ENCODE data around the gene SPARCL1.

Gene SPARCL1

GRCh38 chr4:87532907-87533306, 3.7 kb upstream of the SPARCL1 start:
- peaks cover 7% of the 10 kb centered on the region for H3K4me1 ChIP-seq (ENCODE audit: control insufficient read depth, insufficient read depth, low read length)

GRCh38 chr4:87532109-87532508, 2.9 kb upstream of the SPARCL1 start:
- H3K4me3 ChIP-seq (ENCODE audit: low read depth, low read length) = no peak overlapping the region
- H3K4me1 ChIP-seq (ENCODE audit: control insufficient read depth, insufficient read depth, low read length) = peaks cover 7% of the 10 kb centered on the region
- H3K36me3 ChIP-seq (ENCODE audit: control insufficient read depth, insufficient read depth, low read length) = no peaks in the 10 kb centered on the region
- no peaks in the 10 kb centered on the region for H3K27me3 ChIP-seq (ENCODE audit: control insufficient read depth, insufficient read depth, low read length)
- no peak overlapping the region for H3K9ac ChIP-seq (ENCODE audit: low read depth, low read length)
- H3K9me3 ChIP-seq (ENCODE audit: control insufficient read depth, insufficient read depth, low read length) = no peaks in the 10 kb centered on the region

More at GRCh38 chr4:87532907-87533306, 3.7 kb upstream of the SPARCL1 start:
- H3K4me3 ChIP-seq (ENCODE audit: low read depth, low read length) = no peak overlapping the region
- H3K27me3 ChIP-seq (ENCODE audit: control insufficient read depth, insufficient read depth, low read length) = no peaks in the 10 kb centered on the region
- no peaks in the 10 kb centered on the region for H3K9me3 ChIP-seq (ENCODE audit: control insufficient read depth, insufficient read depth, low read length)
- no peak overlapping the region for H3K9ac ChIP-seq (ENCODE audit: low read depth, low read length)
- no peaks in the 10 kb centered on the region for H3K36me3 ChIP-seq (ENCODE audit: control insufficient read depth, insufficient read depth, low read length)

- H3K9ac ChIP-seq (ENCODE audit: low read depth, low read length) = no peak overlapping the region
- H3K4me3 ChIP-seq (ENCODE audit: low read depth, low read length) = no peak overlapping the region
- no peaks in the 10 kb centered on the region for H3K9me3 ChIP-seq (ENCODE audit: control insufficient read depth, insufficient read depth, low read length)
- H3K27me3 ChIP-seq (ENCODE audit: control insufficient read depth, insufficient read depth, low read length) = no peaks in the 10 kb centered on the region
- H3K36me3 ChIP-seq (ENCODE audit: control insufficient read depth, insufficient read depth, low read length) = no peaks in the 10 kb centered on the region
- H3K4me1 ChIP-seq (ENCODE audit: control insufficient read depth, insufficient read depth, low read length) = peaks cover 7% of the 10 kb centered on the region
These were observed 2.4 kb upstream of the SPARCL1 start for GRCh38 chr4:87531621-87532020.

- Histone ChIP-seq H3K27me3 (ENCODE audit: control insufficient read depth, insufficient read depth, low read length) (no peaks in the 10 kb centered on the region), H3K4me3 (ENCODE audit: low read depth, low read length) (no peak overlapping the region), H3K36me3 (ENCODE audit: control insufficient read depth, insufficient read depth, low read length) (no peaks in the 10 kb centered on the region), H3K9ac (ENCODE audit: low read depth, low read length) (no peak overlapping the region), H3K4me1 (ENCODE audit: control insufficient read depth, insufficient read depth, low read length) (peaks cover 7% of the 10 kb centered on the region), H3K9me3 (ENCODE audit: control insufficient read depth, insufficient read depth, low read length) (no peaks in the 10 kb centered on the region)
These were observed 1.7 kb upstream of the SPARCL1 start for GRCh38 chr4:87530868-87531267.

GRCh38 chr4:87530229-87530628, 1.1 kb upstream of the SPARCL1 start:
- H3K9ac ChIP-seq (ENCODE audit: low read depth, low read length) = no peak overlapping the region
- H3K4me3 ChIP-seq (ENCODE audit: low read depth, low read length) = no peak overlapping the region
- H3K9me3 ChIP-seq (ENCODE audit: control insufficient read depth, insufficient read depth, low read length) = no peaks in the 10 kb centered on the region
- peaks cover 10% of the 10 kb centered on the region for H3K4me1 ChIP-seq (ENCODE audit: control insufficient read depth, insufficient read depth, low read length)
- no peaks in the 10 kb centered on the region for H3K36me3 ChIP-seq (ENCODE audit: control insufficient read depth, insufficient read depth, low read length)
- H3K27me3 ChIP-seq (ENCODE audit: control insufficient read depth, insufficient read depth, low read length) = no peaks in the 10 kb centered on the region

- no peak overlapping the region for H3K9ac ChIP-seq (ENCODE audit: low read depth, low read length)
- H3K4me1 ChIP-seq (ENCODE audit: control insufficient read depth, insufficient read depth, low read length) = peaks cover 10% of the 10 kb centered on the region
- H3K4me3 ChIP-seq (ENCODE audit: low read depth, low read length) = no peak overlapping the region
- H3K9me3 ChIP-seq (ENCODE audit: control insufficient read depth, insufficient read depth, low read length) = no peaks in the 10 kb centered on the region
- H3K36me3 ChIP-seq (ENCODE audit: control insufficient read depth, insufficient read depth, low read length) = no peaks in the 10 kb centered on the region
- H3K27me3 ChIP-seq (ENCODE audit: control insufficient read depth, insufficient read depth, low read length) = no peaks in the 10 kb centered on the region
These were observed 1.6 kb downstream of the SPARCL1 start for GRCh38 chr4:87527431-87528220.

- Histone ChIP-seq H3K27me3 (ENCODE audit: control insufficient read depth, insufficient read depth, low read length) (no peaks in the 10 kb centered on the region), H3K36me3 (ENCODE audit: control insufficient read depth, insufficient read depth, low read length) (no peaks in the 10 kb centered on the region), H3K9me3 (ENCODE audit: control insufficient read depth, insufficient read depth, low read length) (no peaks in the 10 kb centered on the region), H3K9ac (ENCODE audit: low read depth, low read length) (no peak overlapping the region), H3K4me3 (ENCODE audit: low read depth, low read length) (no peak overlapping the region), H3K4me1 (ENCODE audit: control insufficient read depth, insufficient read depth, low read length) (peaks cover 8% of the 10 kb centered on the region)
These were observed 3.4 kb downstream of the SPARCL1 start for GRCh38 chr4:87525636-87526295.

GRCh38 chr4:87524456-87524855, 4.7 kb downstream of the SPARCL1 start:
- Histone ChIP-seq H3K27me3 (ENCODE audit: control insufficient read depth, insufficient read depth, low read length) (no peaks in the 10 kb centered on the region), H3K9ac (ENCODE audit: low read depth, low read length) (no peak overlapping the region), H3K4me3 (ENCODE audit: low read depth, low read length) (no peak overlapping the region), H3K9me3 (ENCODE audit: control insufficient read depth, insufficient read depth, low read length) (no peaks in the 10 kb centered on the region), H3K36me3 (ENCODE audit: control insufficient read depth, insufficient read depth, low read length) (no peaks in the 10 kb centered on the region), H3K4me1 (ENCODE audit: control insufficient read depth, insufficient read depth, low read length) (peaks cover 12% of the 10 kb centered on the region)

- H3K4me1 ChIP-seq (ENCODE audit: control insufficient read depth, insufficient read depth, low read length) = peaks cover 8% of the 10 kb centered on the region
- H3K4me3 ChIP-seq (ENCODE audit: low read depth, low read length) = no peak overlapping the region
- H3K9me3 ChIP-seq (ENCODE audit: control insufficient read depth, insufficient read depth, low read length) = no peaks in the 10 kb centered on the region
- no peaks in the 10 kb centered on the region for H3K36me3 ChIP-seq (ENCODE audit: control insufficient read depth, insufficient read depth, low read length)
- no peaks in the 10 kb centered on the region for H3K27me3 ChIP-seq (ENCODE audit: control insufficient read depth, insufficient read depth, low read length)
- no peak overlapping the region for H3K9ac ChIP-seq (ENCODE audit: low read depth, low read length)
These were observed 5.9 kb downstream of the SPARCL1 start for GRCh38 chr4:87523307-87523706.

GRCh38 chr4:87521757-87522374, 7.3 kb downstream of the SPARCL1 start:
- Histone ChIP-seq H3K9ac (ENCODE audit: low read depth, low read length) (no peak overlapping the region), H3K4me3 (ENCODE audit: low read depth, low read length) (no peak overlapping the region), H3K9me3 (ENCODE audit: control insufficient read depth, insufficient read depth, low read length) (no peaks in the 10 kb centered on the region), H3K4me1 (ENCODE audit: control insufficient read depth, insufficient read depth, low read length) (peaks cover 8% of the 10 kb centered on the region), H3K27me3 (ENCODE audit: control insufficient read depth, insufficient read depth, low read length) (peaks cover 3% of the 10 kb centered on the region), H3K36me3 (ENCODE audit: control insufficient read depth, insufficient read depth, low read length) (no peaks in the 10 kb centered on the region)

- no peak overlapping the region for H3K9ac ChIP-seq (ENCODE audit: low read depth, low read length)
- peaks cover 8% of the 10 kb centered on the region for H3K4me1 ChIP-seq (ENCODE audit: control insufficient read depth, insufficient read depth, low read length)
- peaks cover 3% of the 10 kb centered on the region for H3K27me3 ChIP-seq (ENCODE audit: control insufficient read depth, insufficient read depth, low read length)
- H3K9me3 ChIP-seq (ENCODE audit: control insufficient read depth, insufficient read depth, low read length) = no peaks in the 10 kb centered on the region
- no peaks in the 10 kb centered on the region for H3K36me3 ChIP-seq (ENCODE audit: control insufficient read depth, insufficient read depth, low read length)
- no peak overlapping the region for H3K4me3 ChIP-seq (ENCODE audit: low read depth, low read length)
These were observed 7.9 kb downstream of the SPARCL1 start for GRCh38 chr4:87521319-87521718.

GRCh38 chr4:87517621-87518020, 11.6 kb downstream of the SPARCL1 start:
- H3K36me3 ChIP-seq (ENCODE audit: control insufficient read depth, insufficient read depth, low read length) = no peaks in the 10 kb centered on the region
- no peak overlapping the region for H3K9ac ChIP-seq (ENCODE audit: low read depth, low read length)
- peaks cover 4% of the 10 kb centered on the region for H3K4me1 ChIP-seq (ENCODE audit: control insufficient read depth, insufficient read depth, low read length)
- peaks cover 3% of the 10 kb centered on the region for H3K27me3 ChIP-seq (ENCODE audit: control insufficient read depth, insufficient read depth, low read length)
- no peak overlapping the region for H3K4me3 ChIP-seq (ENCODE audit: low read depth, low read length)
- H3K9me3 ChIP-seq (ENCODE audit: control insufficient read depth, insufficient read depth, low read length) = no peaks in the 10 kb centered on the region

Measured in iPS-15b (cell line).